Esophagus squamous epithelium (tissue), 4 donors: ENCODE data around the gene THSD7B.

Source experiments
- POLR2A ChIP-seq, 4 donors: fragments of 450-650 bp; IDR thresholded peaks; one replicate each; pipeline ENCODE4 v1.6.1; 2017; ENCODE audit warnings: antibody characterized with exemption in 4 of 4, mild to moderate bottlenecking in 4 of 4, moderate library complexity in 3 of 4
- TF ChIP-seq, protein P1 (sequence below), 6 experiments: fragments of 450-650 bp in 4 of 6; fragments of 200-600 bp in 2 of 6; sonication (generic) in 2 of 6; IDR thresholded peaks; one replicate each; pipeline ENCODE4 v1.5.1; 2016 to 2019; ENCODE audit warnings: antibody characterized with exemption in 6 of 6, mild to moderate bottlenecking in 4 of 6, moderate library complexity in 4 of 6

DNA sequence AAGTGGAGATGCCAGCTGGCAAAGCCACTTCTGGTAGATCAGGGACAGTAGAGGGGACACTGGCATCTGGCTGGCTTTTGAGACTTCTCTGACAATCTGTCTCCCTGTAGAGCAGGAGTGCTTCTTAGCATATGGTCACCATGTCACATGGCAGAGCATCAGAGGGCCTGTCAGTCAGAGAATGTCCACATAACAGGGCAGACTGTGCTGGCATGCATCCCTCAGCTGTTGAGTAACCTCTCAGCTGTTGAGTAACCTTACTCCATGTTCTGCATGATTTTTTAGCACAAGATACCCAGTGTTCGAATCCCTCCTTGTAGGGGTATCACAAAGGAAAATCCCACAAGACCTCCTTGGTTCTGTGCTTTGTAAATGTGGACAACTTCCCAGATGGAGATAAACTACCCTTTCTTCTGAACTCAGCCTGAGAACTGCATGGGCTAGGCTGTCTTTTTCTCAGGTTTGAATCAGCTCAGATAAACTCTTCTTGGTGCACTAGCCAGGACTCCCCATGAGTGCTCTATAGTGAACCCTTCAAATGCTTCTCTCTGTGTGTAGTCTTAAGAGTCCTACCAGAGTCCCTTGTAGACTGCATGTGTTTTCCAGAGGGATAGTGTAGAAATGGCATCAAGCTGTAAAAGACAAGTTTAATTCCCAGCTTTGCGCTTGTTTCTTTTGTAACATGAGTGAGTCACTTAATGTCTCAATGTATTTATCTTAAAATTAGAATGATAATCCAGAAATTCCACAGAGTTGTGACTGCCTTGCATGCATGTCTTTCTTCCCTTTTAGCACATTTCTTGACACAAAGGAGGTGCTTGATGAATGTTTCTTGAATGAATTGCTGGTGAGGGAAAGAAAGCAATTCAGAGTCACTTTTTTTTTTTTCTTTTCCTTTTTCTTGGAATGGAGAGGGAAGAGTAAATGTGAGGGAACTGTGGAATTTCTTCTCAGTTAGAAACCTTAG is 756.6 kb downstream of the THSD7B start:
- TF ChIP-seq, protein P1, sequence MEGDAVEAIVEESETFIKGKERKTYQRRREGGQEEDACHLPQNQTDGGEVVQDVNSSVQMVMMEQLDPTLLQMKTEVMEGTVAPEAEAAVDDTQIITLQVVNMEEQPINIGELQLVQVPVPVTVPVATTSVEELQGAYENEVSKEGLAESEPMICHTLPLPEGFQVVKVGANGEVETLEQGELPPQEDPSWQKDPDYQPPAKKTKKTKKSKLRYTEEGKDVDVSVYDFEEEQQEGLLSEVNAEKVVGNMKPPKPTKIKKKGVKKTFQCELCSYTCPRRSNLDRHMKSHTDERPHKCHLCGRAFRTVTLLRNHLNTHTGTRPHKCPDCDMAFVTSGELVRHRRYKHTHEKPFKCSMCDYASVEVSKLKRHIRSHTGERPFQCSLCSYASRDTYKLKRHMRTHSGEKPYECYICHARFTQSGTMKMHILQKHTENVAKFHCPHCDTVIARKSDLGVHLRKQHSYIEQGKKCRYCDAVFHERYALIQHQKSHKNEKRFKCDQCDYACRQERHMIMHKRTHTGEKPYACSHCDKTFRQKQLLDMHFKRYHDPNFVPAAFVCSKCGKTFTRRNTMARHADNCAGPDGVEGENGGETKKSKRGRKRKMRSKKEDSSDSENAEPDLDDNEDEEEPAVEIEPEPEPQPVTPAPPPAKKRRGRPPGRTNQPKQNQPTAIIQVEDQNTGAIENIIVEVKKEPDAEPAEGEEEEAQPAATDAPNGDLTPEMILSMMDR (IDR thresholded peaks at IDR 0.05), result no peak
- no peak for TF ChIP-seq POLR2A (IDR thresholded peaks at IDR 0.05)
